HG02981 (cell line): ENCODE measurements around the gene HTRA3.

Experiments used
- ATAC-seq: cut with Tn5 transposase; IDR thresholded peaks from one replicate; pipeline ENCODE4 v1.9.1; 2021; ENCODE audit warnings: mild to moderate bottlenecking, moderate library complexity; ENCODE audit not compliant: unreplicated experiment

HTRA3 gene

GRCh38 chr4:8306511-8307021, 37.0 kb downstream of the HTRA3 start:
- ATAC-seq: no peak

GRCh38 chr4:8307121-8307520, 37.6 kb downstream of the HTRA3 start:
- no peak for ATAC-seq

DNA sequence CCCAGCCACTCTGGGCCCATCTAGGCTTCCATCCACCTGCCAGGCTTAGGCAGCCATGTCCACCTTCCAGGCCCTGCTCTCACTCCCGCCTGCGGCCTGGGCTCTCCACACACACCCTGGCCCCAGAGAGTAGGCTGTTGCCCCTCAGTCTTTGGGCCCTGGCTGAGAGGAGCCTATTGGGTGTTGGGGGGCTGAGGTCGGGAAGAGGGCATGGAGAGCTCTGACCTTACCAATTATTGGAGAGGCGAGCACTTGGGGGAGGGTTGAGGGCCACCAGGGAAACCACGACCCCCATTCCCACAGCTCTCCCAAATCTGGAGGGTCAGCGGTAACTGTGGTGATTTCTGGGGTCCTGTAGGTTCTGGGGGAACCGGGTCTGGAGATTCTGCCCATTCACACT, 38.2 kb downstream of the HTRA3 start:
- no peak for ATAC-seq

GRCh38 chr4:8308144-8308543, 38.6 kb downstream of the HTRA3 start:
- ATAC-seq: no peak

DNA sequence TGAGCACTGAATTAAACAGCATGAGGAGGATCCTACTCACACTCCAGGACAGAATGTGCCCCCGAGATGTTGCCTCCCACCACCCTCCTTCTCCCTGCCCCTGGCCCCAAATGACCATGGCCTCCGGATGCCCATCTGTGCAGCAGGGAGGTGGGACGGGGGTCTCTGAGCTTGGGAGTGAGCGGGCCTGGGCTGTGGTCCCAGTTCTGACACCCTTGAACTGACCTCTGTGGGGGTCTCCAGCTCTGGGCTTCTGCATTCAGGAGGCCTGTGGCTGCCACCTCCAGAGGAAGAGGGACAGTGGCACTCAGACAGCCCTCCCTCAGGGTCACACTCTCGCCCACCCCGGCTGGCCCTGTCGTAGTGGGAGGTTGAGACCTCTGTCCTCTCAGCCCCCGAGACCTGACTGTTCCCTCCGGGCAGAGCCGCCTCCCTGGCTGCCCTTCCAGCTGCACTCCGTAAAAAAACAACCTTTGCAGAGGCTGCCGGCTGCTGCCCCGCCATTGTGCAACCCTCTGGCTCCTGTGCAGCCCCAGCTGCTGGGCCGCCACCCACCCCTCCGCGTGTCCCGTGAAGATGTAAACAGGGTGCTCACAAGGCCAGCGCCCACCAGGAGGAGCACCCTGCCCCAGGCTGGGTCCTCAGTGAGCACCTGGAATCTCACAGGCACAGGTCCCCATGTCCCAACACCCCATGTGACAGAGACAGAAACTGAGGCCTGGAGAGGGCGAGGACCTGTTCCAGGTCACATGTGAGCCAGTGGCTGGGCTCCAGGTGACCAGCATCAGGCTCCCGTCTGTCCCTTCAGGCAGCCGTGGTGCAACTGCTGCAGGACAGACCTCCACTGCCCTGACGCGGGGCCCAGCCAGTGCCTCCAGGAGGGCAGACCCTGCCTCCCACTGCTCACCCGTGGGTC, 39.6 kb downstream of the HTRA3 start:
- no peak for ATAC-seq

DNA sequence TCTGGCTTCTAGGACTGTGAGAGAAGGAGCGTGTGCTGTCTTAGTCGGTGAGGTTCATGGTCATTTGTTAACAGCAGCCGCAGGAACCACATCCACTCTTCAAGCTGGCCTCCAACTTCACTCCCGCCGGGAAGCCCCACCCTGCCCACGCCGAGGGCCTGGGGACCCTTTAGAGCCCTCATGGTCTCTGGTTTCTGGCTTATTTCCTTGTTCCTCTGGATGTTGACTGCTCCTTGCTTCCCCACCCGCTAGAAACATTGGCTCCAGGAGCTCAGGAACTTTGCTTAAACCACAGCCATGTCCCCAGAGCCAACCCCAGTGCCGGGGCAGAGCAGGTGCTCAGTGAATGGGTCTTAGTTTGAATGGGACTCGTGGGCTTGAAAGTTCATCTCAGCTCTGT, 40.8 kb downstream of the HTRA3 start:
- no peak for ATAC-seq

DNA sequence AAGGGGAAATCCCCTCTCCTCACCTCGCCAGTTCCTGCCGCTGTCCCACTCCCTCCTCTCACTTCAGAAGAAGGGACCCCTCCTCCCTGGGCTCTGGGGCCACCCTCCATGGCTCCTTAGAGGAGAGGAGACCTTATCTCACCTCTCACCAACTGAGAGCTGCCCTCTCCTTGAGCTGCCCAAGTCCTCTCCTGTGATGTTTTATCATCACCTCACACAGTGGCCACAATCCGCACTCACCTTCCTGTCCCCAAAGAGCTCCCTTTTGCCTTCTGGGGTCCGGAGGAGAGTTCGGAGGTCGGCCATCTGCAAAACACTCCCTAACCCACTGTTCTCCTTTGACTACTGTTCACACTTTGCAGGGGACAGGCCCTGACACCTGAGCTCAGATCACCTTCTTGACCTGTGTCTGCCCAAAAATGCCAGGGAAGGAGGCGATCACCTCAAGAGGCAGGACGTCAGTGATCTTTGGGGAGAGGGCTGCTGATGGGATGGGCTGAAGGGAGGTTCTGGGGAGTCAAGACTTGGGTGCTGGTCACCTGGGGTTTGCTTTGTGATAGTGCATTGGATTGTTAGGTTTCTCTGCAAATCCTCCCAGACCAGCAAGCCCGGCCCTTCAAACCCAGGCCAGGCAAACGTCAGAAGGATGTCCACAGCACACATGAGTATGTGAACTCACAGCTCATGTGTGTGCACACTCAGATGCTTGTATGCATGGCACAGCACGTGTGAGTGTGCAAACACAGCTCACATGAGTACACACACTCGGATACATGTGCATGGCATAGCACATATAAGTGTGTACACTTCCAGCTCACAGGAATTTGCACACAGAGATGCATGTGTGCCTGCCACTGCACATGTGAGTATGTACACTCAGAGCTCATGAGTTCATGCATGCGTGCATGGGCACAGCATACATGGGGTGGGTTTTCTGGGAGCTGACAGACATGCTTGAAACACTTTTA, 41.8 kb downstream of the HTRA3 start:
- ATAC-seq: no peak

DNA sequence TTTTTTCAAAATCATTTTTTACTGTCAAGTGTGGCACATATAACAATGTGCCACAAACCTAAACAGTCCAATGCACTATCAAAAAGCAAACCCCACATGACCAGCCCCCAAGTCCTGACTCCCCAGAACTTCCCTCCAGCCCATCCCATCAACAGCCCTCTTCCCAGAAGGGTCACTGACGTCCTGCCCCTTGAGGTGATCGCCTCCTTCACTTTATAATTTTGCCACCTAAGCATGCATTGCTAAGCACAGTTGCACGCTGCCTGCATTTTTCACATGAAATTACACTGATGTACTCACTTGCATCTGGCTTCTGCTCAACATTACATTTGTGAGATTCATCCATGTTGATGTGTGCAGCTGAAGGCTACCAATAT, 42.5 kb downstream of the HTRA3 start:
- ATAC-seq: no peak

GRCh38 chr4:8312976-8313375, 43.4 kb downstream of the HTRA3 start:
- ATAC-seq: no peak

DNA sequence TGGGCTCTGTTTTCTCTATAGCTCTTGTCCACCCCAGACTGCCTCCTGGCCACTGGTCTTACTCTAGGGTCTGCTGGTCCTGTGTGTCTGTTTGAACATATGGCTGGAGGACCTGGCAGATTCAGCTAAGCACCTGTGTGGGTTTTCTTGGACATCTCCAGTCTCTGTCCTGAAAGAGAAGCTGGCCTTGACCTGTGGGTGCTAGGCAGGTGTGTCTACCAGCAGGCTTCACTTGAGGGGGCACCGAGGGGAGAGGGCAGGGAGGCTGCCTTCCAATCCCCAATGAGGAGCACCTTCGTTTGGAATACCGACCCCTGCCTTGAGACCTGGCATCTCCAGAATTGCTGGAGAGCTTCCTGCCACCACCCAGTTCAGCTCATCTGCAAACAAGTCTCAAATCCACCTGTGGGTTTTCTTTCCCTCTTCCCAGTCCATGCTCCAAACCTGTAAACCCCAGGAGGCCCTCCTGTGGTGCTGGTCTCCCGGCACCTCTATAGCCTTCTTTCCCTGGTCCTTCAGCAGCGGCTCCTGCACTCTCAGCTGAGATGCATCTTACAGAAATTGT, 45.2 kb downstream of the HTRA3 start:
- no peak for ATAC-seq

- no peak for ATAC-seq
These were observed 46.1 kb downstream of the HTRA3 start for GRCh38 chr4:8315435-8316250.

DNA sequence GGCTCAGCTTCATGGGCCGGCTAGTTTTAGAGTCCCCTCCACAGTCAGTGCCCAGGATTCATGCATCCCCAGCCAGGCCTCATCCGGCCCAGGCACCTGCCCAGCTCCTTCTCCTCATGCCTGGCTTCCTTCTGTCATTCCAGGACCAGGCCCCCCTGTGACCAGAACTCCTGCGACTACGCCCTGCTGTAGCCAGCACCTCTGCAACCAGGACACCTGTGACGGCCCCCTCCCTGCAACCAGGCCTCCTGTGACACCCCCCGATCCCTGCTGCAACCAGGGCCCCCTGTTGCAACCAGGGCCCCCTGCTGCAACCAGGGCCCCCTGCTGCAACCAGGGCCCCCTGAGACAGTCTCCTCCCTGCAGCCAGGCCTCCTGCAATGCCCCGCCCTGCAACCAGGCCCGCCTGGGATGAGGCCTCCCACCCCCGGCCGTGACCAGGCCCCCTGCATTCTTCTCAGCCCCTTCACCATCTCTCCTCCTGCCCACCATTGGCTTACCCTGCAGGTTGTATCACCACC, 46.8 kb downstream of the HTRA3 start:
- no peak for ATAC-seq

- ATAC-seq: no peak
These were observed 47.4 kb downstream of the HTRA3 start for GRCh38 chr4:8316911-8317351.

DNA sequence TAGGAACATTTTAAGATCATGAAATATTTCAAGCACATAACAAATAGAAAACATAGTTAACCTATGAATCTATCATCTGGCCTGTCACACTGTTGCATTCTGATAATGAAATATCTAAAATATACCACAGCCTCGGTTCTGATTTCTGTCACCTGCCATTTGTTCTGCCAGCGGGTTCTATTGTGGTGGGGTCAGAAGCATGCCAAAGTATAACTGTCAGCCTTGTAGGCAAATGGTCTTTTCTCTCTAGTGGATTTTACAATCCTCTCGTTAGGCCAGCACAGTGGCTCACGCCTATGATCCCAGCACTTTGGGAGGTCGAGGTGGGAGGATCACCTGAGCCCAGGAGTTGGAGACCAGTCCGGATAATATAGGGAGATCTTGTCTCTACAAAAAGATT, 47.9 kb downstream of the HTRA3 start:
- ATAC-seq: no peak

GRCh38 chr4:8318509-8318908, 49.0 kb downstream of the HTRA3 start:
- ATAC-seq: no peak

DNA sequence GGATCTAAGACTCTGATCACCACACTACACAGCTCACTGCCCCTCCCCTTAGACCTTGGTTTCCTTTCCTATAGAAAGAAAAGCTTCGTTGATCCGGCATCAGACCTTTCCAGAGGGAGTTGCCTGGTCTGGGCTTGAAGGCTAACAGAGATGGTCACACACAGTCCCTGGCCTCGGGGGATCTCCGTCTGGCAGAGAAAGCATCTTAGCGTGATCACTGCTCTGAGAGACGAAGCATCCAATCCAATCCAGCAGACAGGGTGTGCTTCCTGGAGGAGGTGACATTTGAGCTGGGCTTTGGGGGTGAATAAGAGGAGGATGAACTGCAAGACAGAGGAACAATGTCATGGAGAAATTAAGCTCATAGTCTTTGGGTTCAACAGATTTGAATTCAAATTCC, 49.5 kb downstream of the HTRA3 start:
- ATAC-seq: no peak

- no peak for ATAC-seq
These were observed 50.3 kb downstream of the HTRA3 start for GRCh38 chr4:8319731-8320385.

GRCh38 chr4:8320386-8320750, 50.8 kb downstream of the HTRA3 start:
- ATAC-seq: no peak

DNA sequence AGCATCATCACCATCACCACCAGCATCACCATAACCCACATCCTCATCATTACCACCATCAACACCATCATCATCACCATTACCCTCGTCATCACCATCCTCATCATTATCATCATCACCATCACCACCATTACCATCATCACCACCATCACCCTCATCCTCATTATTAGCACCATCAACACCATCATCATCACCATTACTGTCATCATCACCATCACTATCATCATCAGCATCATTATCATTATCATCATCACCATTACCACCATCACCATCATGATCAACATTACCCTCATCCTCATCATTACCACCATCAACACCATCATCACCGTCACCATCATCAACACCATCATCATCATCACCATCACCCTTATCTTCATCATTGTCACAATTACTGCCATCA, 51.7 kb downstream of the HTRA3 start:
- ATAC-seq: no peak

DNA sequence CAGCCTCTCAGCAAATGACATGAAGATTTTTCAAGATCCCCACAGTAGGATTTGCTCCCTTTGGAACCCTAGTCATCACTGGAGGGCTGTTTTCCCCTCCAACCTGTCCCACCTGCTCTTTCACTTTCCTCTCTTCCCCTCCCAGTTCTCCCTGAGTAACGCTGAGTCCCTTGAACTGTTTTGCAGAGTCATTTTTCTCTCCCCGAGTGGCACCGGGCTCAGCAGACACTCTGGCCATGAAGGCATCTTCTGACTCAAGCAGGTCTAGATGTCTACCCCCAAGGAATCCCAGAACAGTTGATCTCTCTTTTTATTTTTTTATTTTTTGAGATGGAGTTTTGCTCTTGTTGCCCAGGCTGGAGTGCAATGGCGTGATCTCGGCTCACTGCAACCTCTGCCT, 52.2 kb downstream of the HTRA3 start:
- no peak for ATAC-seq
